T-cell (primary cell): ENCODE results near the gene SLC12A8. TPM values are rescaled to one million over a fixed set of nuclear protein-coding genes. Genes with fewer than 3 reads are reported as not detected.
"Not testable (repeated sequence)": the region's sequence is repeated elsewhere in the genome, so short reads cannot be mapped to it uniquely, and the experiment has no call there.

Source experiments
- ATAC-seq, 4 experiments: fragments of 200-7000 bp in 3 of 4; fragments of 150-1000 bp in 1 of 4; cut with Tn5 transposase; replicated peaks in 1 of 4; 1 replicate in 3 of 4; 2 replicates in 1 of 4; pipeline ENCODE4 v1.10.0; 2021; ENCODE audit warnings: moderate library complexity in 3 of 4, mild to moderate bottlenecking in 2 of 4, moderate number of reproducible peaks in 1 of 4
- CTCF ChIA-PET, 2 donors: fragments of 300-600 bp; sonication (Branson Sonifier 250); formaldehyde crosslinking; loops; one replicate each; lab custom pipeline; 2022; ENCODE audit warnings: antibody characterized with exemption in 2 of 2; lab: Charles Lee
- POLR2A ChIA-PET, 2 donors: fragments of 300-600 bp; sonication (Branson Sonifier 250); formaldehyde crosslinking; loops; one replicate each; lab custom pipeline; 2022; ENCODE audit warnings: antibody characterized with exemption in 2 of 2; lab: Charles Lee
- DNase-seq, 35 experiments: peaks; one replicate each; pipeline versions ENCODE4 v3.0.0 to v3.0.0-alpha.2; 2013 to 2023
- H3K27ac ChIP-seq: one replicate; pipeline ENCODE4 v1.5.1; 2013; ENCODE audit warnings: low read length
- H3K27me3 ChIP-seq, 2 experiments: replicated peaks in 1 of 2; 1 replicate in 1 of 2; 2 replicates in 1 of 2; pipeline versions ENCODE4 v1.6.1 to v1.7.0; 2013; ENCODE audit warnings: low read length in 1 of 2, mixed read lengths in 1 of 2; ENCODE audit not compliant: control insufficient read depth in 2 of 2, insufficient read depth in 2 of 2; ENCODE audit errors: extremely low read depth in 1 of 2
- H3K36me3 ChIP-seq, 2 donors: 1 replicate in 1 of 2; 2 replicates in 1 of 2; pipeline versions ENCODE4 v1.6.1 to v1.7.0; 2013; ENCODE audit warnings: low read length in 1 of 2; ENCODE audit not compliant: control insufficient read depth in 2 of 2, insufficient read depth in 1 of 2; ENCODE audit errors: extremely low read depth in 1 of 2
- H3K4me1 ChIP-seq, 2 experiments: 1 replicate in 1 of 2; 2 replicates in 1 of 2; pipeline versions ENCODE4 v1.6.1 to v1.7.0; 2013; ENCODE audit warnings: low read length in 2 of 2, mixed read lengths in 1 of 2; ENCODE audit not compliant: insufficient read depth in 2 of 2, control insufficient read depth in 1 of 2; ENCODE audit errors: extremely low read depth in 1 of 2
- H3K4me3 ChIP-seq, 2 donors: 1 replicate in 1 of 2; 2 replicates in 1 of 2; pipeline versions ENCODE4 v1.5.1 to v1.7.0; 2013; ENCODE audit warnings: mild to moderate bottlenecking in 2 of 2, low read length in 1 of 2, moderate library complexity in 1 of 2; ENCODE audit not compliant: control insufficient read depth in 1 of 2; ENCODE audit errors: extremely low read depth in 1 of 2
- H3K9me3 ChIP-seq: 2 replicates; pipeline ENCODE4 v1.7.0; 2013
- H3K27ac Mint-ChIP-seq, 2 donors: one replicate each; pipeline ENCODE4 v1.8.0; 2020 to 2021; ENCODE audit warnings: mild to moderate bottlenecking in 2 of 2, mixed read lengths in 2 of 2
- H3K27me3 Mint-ChIP-seq, 2 donors: one replicate each; pipeline ENCODE4 v1.8.0; 2021 to 2022; ENCODE audit warnings: mixed read lengths in 2 of 2
- H3K36me3 Mint-ChIP-seq: one replicate; pipeline ENCODE4 v1.8.0; 2021; ENCODE audit warnings: mixed read lengths
- H3K4me1 Mint-ChIP-seq, 3 donors: one replicate each; pipeline ENCODE4 v1.8.0; 2020 to 2022; ENCODE audit warnings: mixed read lengths in 3 of 3, mild to moderate bottlenecking in 1 of 3
- H3K4me3 Mint-ChIP-seq, 3 donors: one replicate each; pipeline ENCODE4 v1.8.0; 2020 to 2022; ENCODE audit warnings: mild to moderate bottlenecking in 3 of 3, mixed read lengths in 3 of 3, moderate library complexity in 3 of 3
- H3K9me3 Mint-ChIP-seq, 3 donors: one replicate each; pipeline ENCODE4 v1.8.0; 2020 to 2022; ENCODE audit warnings: mixed read lengths in 3 of 3
- WGBS: methylation state at CpG from one replicate; pipeline ENCODE4 v1.1.5; 2013; ENCODE audit warnings: missing lambda C conversion rate; ENCODE audit not compliant: insufficient coverage; 5-methylcytosine and 5-hydroxymethylcytosine counted together
- total RNA-seq, 35 experiments: library from RNA in 6 of 35; stranded (reverse) in 6 of 35; fragments of 120-200 nt in 1 of 35; gene quantifications; one replicate each; pipeline versions ENCODE4 v1.2.1 to v1.2.4 and lab custom pipeline; 2013 to 2026

Gene SLC12A8
- total RNA-seq, 5 donors from 2014 or later (not counting 1 experiment from before 2014, with no cell fraction given) = 0.50 to 0.96 (median 0.60) TPM; not detected in 2

- H3K4me1 Mint-ChIP-seq, POLR2A ChIA-PET, H3K4me3 Mint-ChIP-seq, H3K27ac ChIP-seq, DNase-seq, H3K36me3 Mint-ChIP-seq, CTCF ChIA-PET, ATAC-seq, H3K4me3 ChIP-seq, H3K27me3 ChIP-seq, H3K36me3 ChIP-seq, H3K9me3 Mint-ChIP-seq, H3K4me1 ChIP-seq, H3K27ac Mint-ChIP-seq, H3K27me3 Mint-ChIP-seq, H3K9me3 ChIP-seq: not testable (repeated sequence)
- no CpG with 5 or more reads among the region's 4 CpGs for WGBS
These were observed 130.2 kb downstream of the SLC12A8 start for GRCh38 chr3:125082339-125082738.

DNA sequence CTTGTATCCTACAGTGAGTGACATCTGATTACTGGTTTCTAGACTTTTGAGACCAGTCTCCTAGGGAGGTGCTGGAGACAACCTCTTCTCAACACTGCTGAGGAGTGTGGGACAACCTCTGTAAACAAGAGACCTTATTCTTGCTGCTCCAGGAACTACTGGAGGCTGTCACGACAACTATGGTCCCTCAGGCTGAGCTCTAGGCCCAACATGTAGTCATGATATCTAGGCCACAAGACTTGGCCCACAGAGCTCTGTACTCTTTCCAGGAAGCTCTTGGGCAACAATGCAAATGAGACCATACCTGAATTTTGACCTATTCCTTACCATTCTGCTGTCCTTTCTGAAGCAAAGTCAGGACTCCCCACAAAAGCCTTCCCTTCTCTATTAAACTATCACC, 132.5 kb downstream of the SLC12A8 start:
- ChIA-PET POLR2A (interaction anchor here in 1 of 2 donors (0.6 kb wide), 1 partner anchor 132 kb away, joined by 3 read pairs; no protein-coding TSS in a partner anchor), CTCF (no interaction called here)
- no peaks in the 10 kb centered on the region for H3K4me1 ChIP-seq
- no peak overlapping the region for H3K27ac Mint-ChIP-seq
- H3K4me1 Mint-ChIP-seq = peaks cover 0 to 7% (median 0%) of the 10 kb centered on the region in 3 donors
- H3K27ac ChIP-seq = no peak overlapping the region
- H3K4me3 Mint-ChIP-seq = no peak overlapping the region
- 91% methylated on average over 1 of the region's 1 CpG for WGBS
- ATAC-seq = no peak
- H3K27me3 ChIP-seq = no peaks in the 10 kb centered on the region
- H3K36me3 ChIP-seq = no peaks in the 10 kb centered on the region
- H3K4me3 ChIP-seq = no peak overlapping the region
- no peaks in the 10 kb centered on the region for H3K9me3 ChIP-seq
- no peaks in the 10 kb centered on the region for H3K9me3 Mint-ChIP-seq
- no peak for DNase-seq
- no peaks in the 10 kb centered on the region for H3K27me3 Mint-ChIP-seq
- H3K36me3 Mint-ChIP-seq = no peaks in the 10 kb centered on the region

DNA sequence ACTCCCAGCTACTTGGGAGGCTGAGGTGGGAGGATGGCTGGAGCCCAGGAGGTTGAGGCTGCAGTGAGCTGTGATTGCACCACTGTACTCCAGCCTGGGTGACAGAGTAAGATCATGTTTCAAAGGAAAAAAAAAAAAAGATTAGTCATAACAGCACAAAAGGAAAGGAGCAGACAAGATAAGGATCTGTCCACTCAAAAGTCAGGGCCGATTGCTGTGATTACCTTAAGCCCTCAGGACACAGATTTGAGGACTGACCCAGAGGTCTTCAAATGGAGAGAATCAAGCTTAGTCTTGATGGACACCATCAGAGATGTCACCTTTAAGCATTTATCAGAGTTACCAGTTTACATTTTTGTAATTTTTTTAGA, 132.9 kb downstream of the SLC12A8 start:
- Histone ChIP-seq H3K9me3 (no peaks in the 10 kb centered on the region), H3K4me1 (no peaks in the 10 kb centered on the region), H3K27ac (no peak overlapping the region), H3K4me3 (no peak overlapping the region), H3K36me3 (no peaks in the 10 kb centered on the region), H3K27me3 (no peaks in the 10 kb centered on the region)
- no peaks in the 10 kb centered on the region for H3K27me3 Mint-ChIP-seq
- H3K36me3 Mint-ChIP-seq = no peaks in the 10 kb centered on the region
- H3K27ac Mint-ChIP-seq = no peak overlapping the region
- no peak for ATAC-seq
- H3K4me1 Mint-ChIP-seq = peaks cover 0 to 7% (median 0%) of the 10 kb centered on the region in 3 donors
- no peak overlapping the region for H3K4me3 Mint-ChIP-seq
- no peaks in the 10 kb centered on the region for H3K9me3 Mint-ChIP-seq
- WGBS = 78% methylated on average over 1 of the region's 1 CpG
- POLR2A ChIA-PET = interaction anchor here in 1 of 2 donors (0.6 kb wide), 1 partner anchor 131 kb away, joined by 3 read pairs; no protein-coding TSS in a partner anchor
- DNase-seq = no peak
- CTCF ChIA-PET = no interaction called here

DNA sequence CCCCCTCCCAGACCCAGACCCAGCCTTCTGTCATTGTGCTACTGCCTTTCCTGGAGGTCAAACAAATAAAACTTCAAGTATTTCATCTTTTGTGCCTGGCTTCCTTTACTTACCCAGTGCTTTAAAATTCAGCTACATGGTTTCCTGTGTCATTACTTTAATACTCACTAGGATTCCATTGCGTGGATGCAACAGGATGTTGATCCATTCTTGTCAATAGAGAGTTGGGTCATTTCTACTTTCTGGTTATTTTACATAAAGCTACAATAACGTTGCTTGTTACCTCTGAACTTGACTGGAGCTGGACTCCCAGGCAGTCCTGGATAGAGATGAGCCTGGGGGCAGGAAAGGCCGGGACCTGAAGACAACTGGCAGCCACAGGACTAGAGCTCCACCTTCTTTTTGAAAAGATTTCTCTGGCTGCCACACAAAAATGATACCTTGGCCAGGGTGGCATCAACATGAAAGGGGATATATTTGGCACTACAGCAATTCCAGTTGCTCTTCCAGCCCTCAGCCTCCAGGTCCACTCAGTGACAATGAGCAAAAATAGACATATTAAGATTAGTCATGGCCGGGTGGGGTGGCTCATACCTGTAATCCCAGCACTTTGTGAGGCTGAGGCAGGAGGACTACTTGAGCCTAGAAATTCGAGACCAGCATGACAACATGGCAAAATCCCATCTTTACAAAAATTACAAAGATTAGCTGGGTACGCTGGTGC, 133.4 kb downstream of the SLC12A8 start:
- Histone ChIP-seq H3K4me3 (no peak overlapping the region), H3K27ac (no peak overlapping the region), H3K27me3 (no peaks in the 10 kb centered on the region), H3K9me3 (no peaks in the 10 kb centered on the region), H3K36me3 (no peaks in the 10 kb centered on the region), H3K4me1 (no peaks in the 10 kb centered on the region)
- no peak overlapping the region for H3K4me3 Mint-ChIP-seq
- POLR2A ChIA-PET = interaction anchor here in 1 of 2 donors (0.6 kb wide), 1 partner anchor 131 kb away, joined by 3 read pairs; no protein-coding TSS in a partner anchor
- H3K27ac Mint-ChIP-seq = no peak overlapping the region
- no peaks in the 10 kb centered on the region for H3K27me3 Mint-ChIP-seq
- WGBS = 60% methylated on average over 1 of the region's 6 CpGs
- H3K36me3 Mint-ChIP-seq = no peaks in the 10 kb centered on the region
- H3K4me1 Mint-ChIP-seq = peaks cover 0 to 7% (median 0%) of the 10 kb centered on the region in 3 donors
- DNase-seq (no peak), ATAC-seq (no peak)
- no peaks in the 10 kb centered on the region for H3K9me3 Mint-ChIP-seq
- CTCF ChIA-PET = no interaction called here

DNA sequence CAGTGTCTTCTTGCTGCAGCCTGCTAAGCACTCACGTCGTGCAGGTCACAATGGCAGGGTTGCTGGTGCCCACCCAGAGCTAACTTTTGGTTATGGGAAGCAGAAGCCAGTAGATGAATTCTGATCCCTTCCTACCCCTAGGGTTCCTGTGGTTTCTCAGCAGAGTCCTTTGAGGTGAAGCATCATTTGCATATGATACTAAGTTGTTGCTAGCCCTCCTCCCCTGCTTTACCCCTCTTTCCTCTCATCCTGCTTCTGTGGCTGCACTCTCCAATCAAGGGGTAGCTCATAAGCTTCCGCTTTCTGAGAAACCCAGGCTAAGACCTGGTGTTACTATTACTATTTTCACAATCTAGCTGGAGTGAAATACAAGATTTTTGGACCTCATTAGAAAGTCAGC, 134.7 kb downstream of the SLC12A8 start:
- no peaks in the 10 kb centered on the region for H3K36me3 Mint-ChIP-seq
- no peaks in the 10 kb centered on the region for H3K27me3 ChIP-seq
- ChIA-PET POLR2A (no interaction called here), CTCF (interaction anchor here in 1 of 2 donors (0.5 kb wide), 1 partner anchor 361 kb away, joined by 4 read pairs; no protein-coding TSS in a partner anchor)
- peaks cover 0 to 7% (median 0%) of the 10 kb centered on the region in 3 donors for H3K4me1 Mint-ChIP-seq
- no CpG with 5 or more reads among the region's 3 CpGs for WGBS
- no peak overlapping the region for H3K27ac ChIP-seq
- H3K27me3 Mint-ChIP-seq = no peaks in the 10 kb centered on the region
- DNase-seq (no peak), ATAC-seq (no peak)
- no peak overlapping the region for H3K4me3 Mint-ChIP-seq
- H3K4me1 ChIP-seq = no peaks in the 10 kb centered on the region
- no peak overlapping the region for H3K27ac Mint-ChIP-seq
- no peaks in the 10 kb centered on the region for H3K9me3 ChIP-seq
- no peaks in the 10 kb centered on the region for H3K36me3 ChIP-seq
- H3K4me3 ChIP-seq = no peak overlapping the region
- no peaks in the 10 kb centered on the region for H3K9me3 Mint-ChIP-seq

GRCh38 chr3:125076464-125076863, 136.1 kb downstream of the SLC12A8 start:
- H3K9me3 Mint-ChIP-seq = no peaks in the 10 kb centered on the region
- POLR2A ChIA-PET = no interaction called here
- H3K36me3 Mint-ChIP-seq = no peaks in the 10 kb centered on the region
- Histone ChIP-seq H3K36me3 (no peaks in the 10 kb centered on the region), H3K4me1 (no peaks in the 10 kb centered on the region), H3K9me3 (no peaks in the 10 kb centered on the region), H3K27ac (no peak overlapping the region), H3K27me3 (no peaks in the 10 kb centered on the region), H3K4me3 (no peak overlapping the region)
- no peaks in the 10 kb centered on the region for H3K27me3 Mint-ChIP-seq
- H3K4me3 Mint-ChIP-seq = no peak overlapping the region
- CTCF ChIA-PET = no interaction called here
- DNase-seq (no peak), ATAC-seq (no peak)
- WGBS = no CpG with 5 or more reads among the region's 1 CpG
- H3K27ac Mint-ChIP-seq = no peak overlapping the region
- H3K4me1 Mint-ChIP-seq = peaks cover 0 to 7% (median 0%) of the 10 kb centered on the region in 3 donors
